ENCODE results near the gene RTRAF. TPM values are rescaled to one million over a fixed set of nuclear protein-coding genes. Genes with fewer than 3 reads are reported as not detected.

The RTRAF gene
- total and polyA plus RNA-seq, 2 experiments from 2014 or later = 60.6 to 309 TPM

GRCh38 chr14:51978681-51979085, 10.7 kb upstream of the RTRAF start:
- H3K27ac ChIP-seq = no peak overlapping the region
- peak in 1 of 2 donors; percentile 63 for DNase-seq (ENCODE audit: low read depth in 1 of 2, low spot score in 1 of 2)

GRCh38 chr14:51979088-51979709, 10.1 kb upstream of the RTRAF start:
- no peaks in the 10 kb centered on the region for H3K9me3 ChIP-seq (ENCODE audit: low read depth)
- H3K27ac ChIP-seq = no peak overlapping the region
- H3K27me3 ChIP-seq = no peaks in the 10 kb centered on the region
- H3K4me3 ChIP-seq = no peak overlapping the region
- TF ChIP-seq CTCF (IDR thresholded peaks at IDR 0.05; ENCODE audit: low read depth, low read length) = peak; percentile 82
- peaks cover 7% of the 10 kb centered on the region for H3K4me1 ChIP-seq (ENCODE audit: low read depth)
- no peaks in the 10 kb centered on the region for H3K36me3 ChIP-seq
- DNase-seq (ENCODE audit: low read depth in 1 of 2, low spot score in 1 of 2) = peak; percentile 88 to 91

More at GRCh38 chr14:51978681-51979085, 10.7 kb upstream of the RTRAF start:
- H3K4me3 ChIP-seq = no peak overlapping the region
- no peaks in the 10 kb centered on the region for H3K36me3 ChIP-seq
- H3K9me3 ChIP-seq (ENCODE audit: low read depth) = no peaks in the 10 kb centered on the region
- H3K4me1 ChIP-seq (ENCODE audit: low read depth) = peaks cover 7% of the 10 kb centered on the region
- H3K27me3 ChIP-seq = no peaks in the 10 kb centered on the region
- no peak for TF ChIP-seq CTCF (IDR thresholded peaks at IDR 0.05; ENCODE audit: low read depth, low read length)

DNA sequence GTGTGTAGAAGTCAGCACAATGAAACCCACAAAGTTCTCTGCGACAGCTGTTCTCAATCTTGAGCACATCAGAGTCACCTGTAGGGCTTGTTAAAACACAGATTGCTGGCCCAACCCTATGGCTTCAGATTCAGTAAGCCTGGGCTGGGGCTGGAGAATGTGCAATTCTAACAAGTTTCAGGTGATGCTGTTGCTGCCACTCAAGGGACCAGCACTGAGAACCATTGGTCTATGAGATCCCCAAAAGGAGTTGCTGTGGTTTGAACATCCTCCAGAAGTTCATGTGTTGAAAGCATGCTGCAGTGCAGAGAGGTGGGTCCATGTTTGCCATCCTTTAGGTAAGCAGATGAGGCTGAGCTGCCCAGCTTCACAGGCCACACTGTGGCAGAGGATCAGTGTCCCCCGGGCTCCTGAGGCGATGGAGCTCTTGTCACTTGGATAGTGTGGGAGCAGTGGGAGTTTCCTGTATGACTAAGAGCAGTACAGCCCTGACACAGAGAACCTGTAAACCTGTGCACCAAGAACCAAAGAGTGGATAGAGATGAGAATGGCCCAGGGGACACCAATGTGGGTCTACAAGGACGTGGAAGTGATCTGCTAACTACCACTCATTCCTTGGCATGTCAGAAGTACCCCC, 8.0 kb upstream of the RTRAF start:
- Histone ChIP-seq H3K4me1 (ENCODE audit: low read depth) (peaks cover 7% of the 10 kb centered on the region), H3K36me3 (no peaks in the 10 kb centered on the region), H3K4me3 (no peak overlapping the region), H3K27me3 (no peaks in the 10 kb centered on the region), H3K9me3 (ENCODE audit: low read depth) (no peaks in the 10 kb centered on the region), H3K27ac (no peak overlapping the region)
- no peak for TF ChIP-seq CTCF (IDR thresholded peaks at IDR 0.05; ENCODE audit: low read depth, low read length)
- DNase-seq (ENCODE audit: low read depth in 1 of 2, low spot score in 1 of 2) = no peak

- Histone ChIP-seq H3K27ac (peak overlapping the region; percentile 90), H3K36me3 (peaks cover 20% of the 10 kb centered on the region), H3K4me3 (peak overlapping the region; percentile 91), H3K9me3 (ENCODE audit: low read depth) (no peaks in the 10 kb centered on the region), H3K4me1 (ENCODE audit: low read depth) (peaks cover 17% of the 10 kb centered on the region), H3K27me3 (no peaks in the 10 kb centered on the region)
- no peak for DNase-seq (ENCODE audit: low read depth in 1 of 2, low spot score in 1 of 2)
- TF ChIP-seq CTCF (IDR thresholded peaks at IDR 0.05; ENCODE audit: low read depth, low read length) = no peak
Observed at GRCh38 chr14:51988221-51988620, 1.1 kb upstream of the RTRAF start.

DNA sequence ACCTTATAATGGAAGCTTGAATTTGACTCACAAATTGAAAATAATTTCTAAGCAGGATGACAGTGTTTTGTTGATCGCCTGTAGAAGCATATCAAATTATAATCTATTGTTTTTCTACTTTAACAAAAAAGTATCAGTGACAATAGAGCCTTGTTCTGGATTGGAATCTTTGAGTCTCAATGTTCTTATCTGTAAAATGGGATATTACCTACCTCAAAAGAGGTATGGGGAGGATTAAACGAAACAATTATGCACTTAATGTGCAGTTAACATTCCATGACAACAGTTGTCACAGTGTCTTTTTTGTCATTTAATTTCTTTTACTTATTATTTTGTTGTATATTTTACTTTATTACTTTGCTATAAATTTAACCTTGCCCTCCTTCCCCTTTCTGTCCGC, 1.1 kb downstream of the RTRAF start:
- no peak for TF ChIP-seq CTCF (IDR thresholded peaks at IDR 0.05; ENCODE audit: low read depth, low read length)
- Histone ChIP-seq H3K9me3 (ENCODE audit: low read depth) (no peaks in the 10 kb centered on the region), H3K4me3 (peak overlapping the region; percentile 91), H3K27ac (peak overlapping the region; percentile 90), H3K36me3 (peaks cover 24% of the 10 kb centered on the region), H3K4me1 (ENCODE audit: low read depth) (peaks cover 25% of the 10 kb centered on the region), H3K27me3 (no peaks in the 10 kb centered on the region)
- DNase-seq (ENCODE audit: low read depth in 1 of 2, low spot score in 1 of 2) = no peak

All from cardiac muscle cell (in vitro differentiated cells and primary cell).